ENCODE measurements around the gene LMAN1.

LMAN1 gene

GRCh38 chr18:59358712-59359575, at the start of gene LMAN1:
TSS of gene LMAN1 (minus strand) at chr18:59359265. CDS start at chr18:59359244, 21 bp downstream.
- DNase-seq: peak; percentile 98

GRCh38 chr18:59402432-59403090, 43.5 kb upstream of the LMAN1 start:
- peak; percentile 99 for DNase-seq

- DNase-seq: no peak
Observed at GRCh38 chr18:59400407-59400806, 41.3 kb upstream of the LMAN1 start.

DNA sequence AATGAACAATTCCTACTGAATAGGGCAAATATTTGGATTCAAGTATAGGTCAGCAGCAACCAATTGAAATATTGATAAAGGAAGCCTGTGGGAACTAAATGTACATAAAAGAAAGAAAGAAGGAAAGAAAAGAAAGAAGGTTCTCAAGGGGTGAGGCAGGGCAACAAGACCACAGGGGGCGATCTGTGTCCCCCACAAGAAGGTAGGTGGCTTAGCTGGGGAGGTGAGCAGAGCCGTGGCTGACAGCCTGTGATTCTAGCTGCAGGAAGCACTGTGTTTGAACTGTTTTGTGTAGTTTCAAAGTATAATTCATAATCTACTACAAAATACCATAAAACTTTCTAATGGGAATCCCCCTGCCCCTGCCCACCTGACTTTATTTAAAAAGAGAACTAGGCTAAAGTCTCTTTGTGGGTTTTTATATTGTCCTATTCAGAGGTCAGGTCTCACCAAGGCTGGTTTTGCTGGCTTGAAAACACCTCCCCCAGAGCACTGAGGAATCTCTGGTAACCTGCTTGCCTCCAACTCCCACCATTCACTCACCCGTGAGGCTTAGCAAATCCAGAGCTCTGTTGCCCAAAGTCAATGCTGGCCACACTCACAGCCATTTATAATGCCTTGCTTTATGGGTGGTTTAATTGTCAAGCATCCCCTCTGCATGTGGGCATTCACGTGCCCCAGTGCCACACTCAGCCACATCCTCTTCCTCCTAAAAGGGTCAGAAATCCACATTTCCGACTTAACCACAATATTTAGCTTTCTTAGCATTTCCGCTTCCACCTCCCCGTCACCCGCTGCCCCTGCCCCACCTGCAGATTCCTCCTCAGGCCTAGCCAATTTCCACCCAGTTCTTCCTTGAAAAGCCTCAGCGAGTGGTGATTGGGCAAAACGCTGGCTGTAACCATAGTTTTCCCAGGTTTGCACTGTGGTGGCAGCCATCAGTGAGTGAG, 36.4 kb upstream of the LMAN1 start:
- no peak for DNase-seq

- no peak for DNase-seq
Observed at GRCh38 chr18:59393381-59393780, 34.3 kb upstream of the LMAN1 start.

DNA sequence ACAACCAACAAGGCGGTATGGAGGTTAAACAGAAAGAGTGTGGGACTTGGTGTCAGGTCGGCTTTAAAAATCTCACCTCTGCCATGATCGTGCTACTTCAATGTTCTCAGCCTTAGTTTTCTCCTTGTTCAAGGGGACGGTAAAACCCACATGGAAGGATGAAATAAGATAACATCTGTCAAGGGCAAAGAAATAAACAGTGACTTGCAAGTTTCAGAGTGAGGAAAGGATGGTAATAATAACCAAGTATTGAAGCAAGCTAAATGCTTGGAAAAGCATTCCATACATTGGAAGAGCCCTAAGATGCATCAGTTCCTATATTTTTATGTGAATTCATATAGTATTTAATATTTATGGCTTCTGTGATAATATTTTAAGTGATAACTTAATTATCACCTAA, 29.8 kb upstream of the LMAN1 start:
- no peak for DNase-seq

DNA sequence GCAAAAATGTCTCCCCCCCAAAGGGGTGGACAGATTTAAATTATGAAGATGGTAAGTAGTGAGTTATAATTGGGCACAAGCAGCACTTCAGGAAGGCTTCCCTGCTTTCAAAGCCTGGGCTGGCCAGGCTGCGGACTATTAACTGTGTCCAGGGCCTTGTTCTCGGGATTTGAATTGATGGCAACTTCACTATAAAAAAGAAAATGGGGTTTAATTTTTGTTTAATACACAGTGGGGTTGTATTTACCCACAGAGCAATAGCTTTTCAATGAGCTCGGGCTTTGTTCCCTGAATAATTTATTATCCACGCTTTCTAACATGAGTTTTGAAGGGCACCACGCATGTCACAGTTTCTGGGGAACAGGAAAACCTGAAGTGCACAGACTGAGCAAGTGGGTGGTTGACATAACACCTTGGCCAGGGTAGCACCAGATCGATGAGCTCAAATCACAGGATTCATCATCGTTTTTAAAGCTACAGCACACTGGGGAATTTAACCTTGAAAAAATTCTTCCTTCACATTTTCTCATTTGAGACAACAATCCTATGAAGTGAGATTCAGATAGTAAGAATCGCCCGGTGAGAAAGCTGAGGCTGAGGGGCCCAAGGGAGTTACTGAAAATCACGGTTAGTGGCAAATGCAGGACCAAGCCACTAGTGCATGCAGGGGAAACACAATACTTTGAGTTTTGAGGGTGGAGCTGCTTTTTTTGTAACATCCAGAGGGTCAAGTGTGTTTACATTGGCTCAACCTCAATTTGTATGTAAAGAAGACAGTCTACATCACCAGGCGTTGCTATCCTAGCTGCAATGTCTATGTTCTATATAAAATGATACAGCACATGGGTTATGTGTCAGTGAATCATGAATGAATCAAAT, 28.9 kb upstream of the LMAN1 start:
- DNase-seq: peak; percentile 56

DNA sequence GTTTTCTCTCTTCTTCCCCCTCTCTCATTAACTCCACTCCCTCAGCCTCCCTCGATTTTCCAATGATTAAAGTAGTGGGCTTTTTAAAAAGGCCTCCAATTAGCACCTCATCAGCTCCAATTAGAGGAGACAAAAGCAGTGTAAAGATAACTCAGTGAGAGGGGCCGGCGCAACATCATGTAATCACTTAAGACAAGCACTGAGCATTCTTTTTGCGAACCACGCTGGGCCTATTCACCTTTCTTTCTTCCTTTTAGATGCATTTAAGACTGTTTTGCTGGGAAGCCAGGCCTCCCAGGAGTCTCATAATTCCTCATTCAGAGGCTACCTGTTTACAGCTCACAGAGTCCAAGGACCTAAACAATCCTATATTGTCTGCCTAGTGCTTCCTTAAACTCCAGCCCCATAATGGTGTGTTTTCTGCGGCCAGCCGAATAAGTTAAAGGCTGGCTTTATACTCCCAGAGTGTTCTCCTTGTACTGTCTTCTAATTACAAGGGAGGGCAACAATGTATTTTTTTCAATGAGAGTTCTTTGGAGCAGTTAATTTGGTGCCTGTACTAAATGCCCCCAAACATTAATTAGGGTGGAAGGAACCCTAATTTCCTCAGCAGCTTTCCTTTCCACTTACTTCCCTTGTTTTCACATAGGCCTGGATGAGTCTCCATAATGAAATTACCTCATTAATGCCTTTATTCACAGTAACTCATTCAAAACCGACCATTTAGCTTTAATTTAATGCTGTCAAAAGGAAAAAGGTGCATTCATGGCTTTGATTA, 28.0 kb upstream of the LMAN1 start:
- peak; percentile 53 for DNase-seq

DNA sequence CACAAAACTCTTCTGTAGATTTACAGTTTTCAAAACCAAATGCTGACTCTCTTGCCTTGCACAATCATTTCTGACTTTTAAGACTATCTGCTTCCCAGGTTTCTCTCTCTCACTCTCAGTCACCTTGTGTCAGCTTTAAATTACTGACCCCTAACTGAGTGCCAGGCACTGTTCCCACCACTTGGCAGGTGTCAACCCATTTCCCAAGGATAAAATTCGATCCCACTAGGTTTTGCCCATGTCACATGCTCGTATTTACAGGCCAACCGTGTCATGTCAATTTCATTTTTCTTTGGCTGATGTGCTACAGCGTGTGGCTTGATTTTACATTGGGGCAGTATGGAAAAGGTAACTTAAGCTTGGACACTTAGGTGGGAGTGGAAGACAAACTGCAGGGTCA, 26.1 kb upstream of the LMAN1 start:
- peak; percentile 27 for DNase-seq

DNA sequence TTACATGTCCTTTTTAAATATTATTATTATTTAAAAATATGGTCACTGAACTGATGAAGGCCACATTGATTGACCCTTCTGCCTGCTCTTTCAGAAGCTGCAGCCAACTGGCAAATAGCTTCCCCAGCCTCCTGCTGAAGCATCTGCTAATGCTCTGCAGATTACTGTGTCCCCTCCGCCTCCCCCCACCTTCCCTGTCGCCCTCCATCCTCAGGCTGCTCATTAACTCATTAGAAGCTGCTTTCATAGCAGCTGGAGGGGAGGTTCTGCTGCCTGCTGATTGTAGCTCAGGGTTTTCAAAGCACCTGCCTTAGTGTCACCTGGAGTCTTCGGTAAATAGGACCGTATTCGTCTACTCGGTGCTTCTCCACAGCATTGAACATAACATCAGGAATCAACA, 24.8 kb upstream of the LMAN1 start:
- DNase-seq: peak; percentile 97

- no peak for DNase-seq
Observed at GRCh38 chr18:59382383-59382782, 23.3 kb upstream of the LMAN1 start.

DNA sequence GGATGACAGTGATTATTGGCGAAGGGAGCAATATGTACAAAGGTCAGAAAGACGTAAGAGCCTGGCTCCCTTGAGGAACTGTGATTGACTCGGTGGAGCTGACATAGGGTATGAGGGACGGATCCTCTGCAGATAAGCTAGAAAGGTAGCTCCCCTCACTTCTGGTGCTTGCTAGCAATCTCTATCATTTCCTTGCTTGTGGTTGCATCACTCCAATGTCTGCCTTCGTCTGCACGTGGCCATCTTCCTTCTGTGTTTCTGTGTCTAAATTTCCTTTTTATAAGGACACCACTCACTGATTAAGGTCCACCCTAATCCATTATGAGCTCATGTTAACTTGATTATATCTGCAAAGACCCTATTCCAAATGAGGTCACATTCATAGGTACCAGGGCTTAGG, 22.9 kb upstream of the LMAN1 start:
- no peak for DNase-seq

DNA sequence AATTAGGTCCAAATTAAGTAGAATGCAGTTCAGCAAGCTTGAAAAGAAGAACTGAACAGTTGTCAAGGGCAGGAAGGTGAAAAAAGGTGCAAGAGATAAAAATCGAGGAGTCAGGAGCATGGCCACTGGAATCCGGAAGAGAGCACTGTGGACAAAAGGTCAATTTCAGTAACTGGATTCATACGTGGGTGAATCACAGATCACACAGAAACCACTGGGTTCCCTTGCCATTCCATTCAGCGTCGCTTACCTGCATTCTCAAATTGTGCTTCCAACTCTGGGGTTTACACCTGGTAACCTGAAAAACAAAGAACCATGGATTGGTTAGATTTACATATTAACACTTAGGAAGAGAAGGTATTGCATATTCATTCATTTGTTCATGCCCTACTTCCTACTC, 21.6 kb upstream of the LMAN1 start:
- DNase-seq: no peak

- no peak for DNase-seq
Observed at GRCh38 chr18:59379772-59380522, 20.9 kb upstream of the LMAN1 start.

DNA sequence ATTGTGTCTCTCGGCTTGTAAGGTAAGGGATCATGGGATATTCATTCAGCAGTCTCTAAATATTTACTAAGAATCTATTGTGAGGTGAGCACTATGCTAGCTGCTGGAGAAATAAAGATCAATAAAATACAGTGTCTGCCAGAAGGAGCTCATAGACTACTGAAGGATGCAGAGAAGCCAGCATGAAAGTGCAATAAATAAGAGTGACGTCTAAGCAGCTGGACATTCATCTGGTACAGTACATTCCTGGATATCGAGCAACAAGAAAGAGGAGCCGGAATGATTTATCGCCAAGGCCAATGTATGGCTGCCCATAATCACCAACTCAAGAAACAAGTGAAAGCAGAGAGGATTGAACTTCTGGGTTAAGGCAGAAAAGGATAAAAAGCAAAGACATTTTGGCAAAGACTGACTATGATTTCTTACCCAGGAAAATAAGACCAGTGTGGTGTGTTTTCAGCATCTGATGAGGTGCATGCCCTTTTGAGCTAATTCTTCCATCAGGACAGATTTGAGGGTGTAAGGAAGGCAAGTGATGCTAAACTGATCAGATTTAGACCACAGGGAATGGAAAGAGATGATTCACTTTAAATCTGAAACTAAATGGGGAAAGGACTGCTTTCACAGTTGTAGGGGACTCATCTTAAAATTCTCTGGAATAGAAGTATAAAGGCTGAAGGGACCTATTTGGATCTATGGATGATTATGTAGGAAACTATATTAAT, 18.7 kb upstream of the LMAN1 start:
- DNase-seq: no peak

DNA sequence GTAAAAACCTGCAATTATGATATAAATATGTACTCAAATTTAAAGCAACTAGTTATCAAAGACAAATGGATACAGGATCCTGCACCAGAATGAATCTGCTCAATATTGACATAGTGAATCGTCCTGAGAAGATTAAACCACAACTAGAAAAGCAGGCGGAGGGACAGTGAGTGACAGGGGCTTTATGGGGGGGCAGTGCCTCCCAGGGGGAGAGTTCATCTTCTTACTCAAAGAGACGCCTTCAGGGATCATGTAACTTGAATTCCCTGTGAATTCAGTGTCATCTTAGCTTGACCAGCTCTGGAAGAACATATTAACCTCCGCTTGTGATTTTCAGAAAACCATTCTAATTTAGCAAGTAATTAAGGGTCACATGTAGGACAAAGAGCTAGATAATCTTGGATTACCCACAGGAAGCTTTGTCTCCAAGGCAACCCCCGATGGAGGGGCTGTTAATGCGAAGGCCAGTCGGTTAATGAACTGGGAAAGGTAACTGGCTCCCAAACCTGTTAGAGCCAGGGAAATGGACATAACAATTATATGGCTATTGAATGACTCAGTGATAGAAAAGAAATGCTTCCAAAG, 17.4 kb upstream of the LMAN1 start:
- DNase-seq: peak; percentile 52

- DNase-seq: no peak
Observed at GRCh38 chr18:59374128-59374527, 15.1 kb upstream of the LMAN1 start.

DNA sequence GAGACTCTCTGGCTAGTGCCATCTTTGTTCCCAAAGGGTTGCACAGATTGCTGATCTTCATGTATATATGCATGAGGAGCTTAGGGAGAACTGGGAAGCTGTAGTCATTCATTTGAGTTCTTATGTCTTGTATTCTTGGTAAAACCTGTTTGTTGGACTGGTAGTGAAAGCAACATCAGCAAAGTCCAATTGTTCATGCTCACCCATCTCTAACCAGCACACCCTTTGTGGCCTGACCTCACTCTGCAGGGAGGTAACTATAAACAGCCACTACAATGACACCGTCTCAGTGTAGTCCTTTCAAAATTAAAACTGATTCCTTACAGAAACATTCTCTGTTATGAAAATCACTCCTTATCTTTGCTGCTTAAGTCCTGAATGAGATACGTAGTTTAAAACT, 13.9 kb upstream of the LMAN1 start:
- DNase-seq: no peak

- DNase-seq: no peak
Observed at GRCh38 chr18:59360381-59360780, 1.3 kb upstream of the LMAN1 start.

- no peak for DNase-seq
Observed at GRCh38 chr18:59359576-59359952, 499 bp upstream of the LMAN1 start.

Measured in COR-L47 (cell line).